Measurements from ENCODE around the gene PALLD.

GRCh38 chr4:168852387-168852786 is 355.5 kb downstream of the PALLD start:
- TF ChIP-seq CTCF (IDR thresholded peaks at IDR 0.05) (no peak), POLR2A (IDR thresholded peaks at IDR 0.05) (no peak)

Data from right lobe of liver (tissue), 4 donors.